D721Med (cell line): Measurements from ENCODE around the gene NDST4.

Experiments
- DNase-seq: peaks from one replicate; pipeline ENCODE4 v3.0.0; 2011; ENCODE audit warnings: low spot score; ENCODE audit not compliant: insufficient read length
- FAIRE-seq: peaks from 2 replicates; lab custom pipeline; 2011; peaks lifted over from hg19 to GRCh38; lab: Jason Lieb, UNC
- TF ChIP-seq, protein P1 (sequence below): IDR thresholded peaks from 2 replicates; pipeline ENCODE4 v1.5.1; 2012; ENCODE audit warnings: mild to moderate bottlenecking, control low read depth; ENCODE audit not compliant: insufficient read depth; ENCODE audit errors: missing control alignments

The NDST4 gene

DNA sequence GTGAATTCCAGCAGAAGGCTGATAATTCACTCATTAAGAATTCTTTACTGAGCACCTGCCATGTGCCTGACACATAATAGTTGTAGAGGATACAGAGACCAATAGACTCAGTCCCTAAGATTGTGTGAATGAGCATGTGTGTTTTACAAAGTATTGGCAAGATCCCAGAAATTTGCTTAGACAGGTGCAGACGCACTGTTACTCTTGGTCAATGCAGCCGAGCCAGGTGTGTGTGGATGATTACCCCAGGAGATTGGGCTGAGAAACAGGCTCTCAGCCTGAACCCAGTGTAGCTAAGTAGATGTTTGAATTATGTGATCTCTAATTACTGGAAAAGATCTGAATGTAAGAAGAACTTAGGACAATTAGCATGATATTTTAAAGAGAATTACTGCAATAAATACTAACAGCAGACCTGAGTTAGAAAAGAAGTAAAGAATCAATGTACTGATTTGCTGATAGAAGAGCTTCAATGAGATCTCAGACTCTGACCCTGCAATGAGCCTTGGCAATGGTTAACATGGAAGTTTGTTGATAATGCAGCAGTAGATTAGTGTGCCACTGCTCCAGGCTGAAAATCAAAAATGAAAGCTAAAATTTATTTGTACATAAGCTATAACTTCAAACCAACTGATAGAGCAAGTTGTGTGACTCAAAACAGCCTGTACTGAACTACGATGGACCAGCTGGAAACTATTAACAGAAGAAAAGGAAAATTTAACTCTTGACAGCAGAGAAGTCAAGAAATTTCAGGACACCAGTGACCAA lies 32.2 kb upstream of the NDST4 start:
- no peak for DNase-seq
- FAIRE-seq = no peak
- TF ChIP-seq, protein P1, sequence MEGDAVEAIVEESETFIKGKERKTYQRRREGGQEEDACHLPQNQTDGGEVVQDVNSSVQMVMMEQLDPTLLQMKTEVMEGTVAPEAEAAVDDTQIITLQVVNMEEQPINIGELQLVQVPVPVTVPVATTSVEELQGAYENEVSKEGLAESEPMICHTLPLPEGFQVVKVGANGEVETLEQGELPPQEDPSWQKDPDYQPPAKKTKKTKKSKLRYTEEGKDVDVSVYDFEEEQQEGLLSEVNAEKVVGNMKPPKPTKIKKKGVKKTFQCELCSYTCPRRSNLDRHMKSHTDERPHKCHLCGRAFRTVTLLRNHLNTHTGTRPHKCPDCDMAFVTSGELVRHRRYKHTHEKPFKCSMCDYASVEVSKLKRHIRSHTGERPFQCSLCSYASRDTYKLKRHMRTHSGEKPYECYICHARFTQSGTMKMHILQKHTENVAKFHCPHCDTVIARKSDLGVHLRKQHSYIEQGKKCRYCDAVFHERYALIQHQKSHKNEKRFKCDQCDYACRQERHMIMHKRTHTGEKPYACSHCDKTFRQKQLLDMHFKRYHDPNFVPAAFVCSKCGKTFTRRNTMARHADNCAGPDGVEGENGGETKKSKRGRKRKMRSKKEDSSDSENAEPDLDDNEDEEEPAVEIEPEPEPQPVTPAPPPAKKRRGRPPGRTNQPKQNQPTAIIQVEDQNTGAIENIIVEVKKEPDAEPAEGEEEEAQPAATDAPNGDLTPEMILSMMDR = no peak

DNA sequence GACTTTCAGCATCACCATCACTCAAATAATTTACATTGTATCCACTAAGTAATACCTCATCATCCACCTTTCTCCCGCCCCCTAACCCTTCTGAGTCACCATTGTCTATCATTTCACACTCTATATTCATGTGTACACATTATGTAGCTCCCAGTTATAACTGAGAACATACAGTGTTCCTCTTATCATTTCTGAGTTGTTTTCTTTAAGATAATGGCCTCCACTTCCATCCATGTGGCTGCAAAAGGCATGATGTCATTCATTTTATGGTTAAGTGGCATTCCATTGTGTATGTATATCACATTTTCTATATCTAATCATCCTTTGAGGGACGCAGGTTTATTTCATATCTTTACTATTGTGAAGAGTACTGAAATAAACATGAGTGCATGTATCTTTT lies 14.6 kb upstream of the NDST4 start:
- TF ChIP-seq, protein P1 = no peak
- FAIRE-seq (no peak), DNase-seq (no peak)

DNA sequence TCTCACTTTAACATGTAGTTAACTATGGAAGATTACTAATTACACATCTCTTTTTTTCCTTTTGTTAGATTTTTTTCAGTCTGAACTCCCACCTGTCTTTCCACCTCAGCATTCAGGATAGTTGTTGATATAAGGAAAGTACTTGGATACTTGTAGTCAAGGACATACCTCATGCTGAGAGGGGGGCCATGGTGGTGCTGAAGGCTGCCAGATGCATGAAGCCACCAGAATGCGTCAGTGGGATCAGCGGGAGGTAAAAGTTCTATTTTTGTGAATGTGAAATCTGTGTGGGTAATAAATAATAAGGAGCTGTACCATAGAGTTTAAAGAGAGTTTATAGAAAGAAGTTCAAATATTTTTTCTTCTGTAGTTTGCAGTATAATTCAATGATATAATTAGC lies 13.1 kb upstream of the NDST4 start:
- no peak for DNase-seq
- TF ChIP-seq, protein P1 = no peak
- FAIRE-seq = no peak

DNA sequence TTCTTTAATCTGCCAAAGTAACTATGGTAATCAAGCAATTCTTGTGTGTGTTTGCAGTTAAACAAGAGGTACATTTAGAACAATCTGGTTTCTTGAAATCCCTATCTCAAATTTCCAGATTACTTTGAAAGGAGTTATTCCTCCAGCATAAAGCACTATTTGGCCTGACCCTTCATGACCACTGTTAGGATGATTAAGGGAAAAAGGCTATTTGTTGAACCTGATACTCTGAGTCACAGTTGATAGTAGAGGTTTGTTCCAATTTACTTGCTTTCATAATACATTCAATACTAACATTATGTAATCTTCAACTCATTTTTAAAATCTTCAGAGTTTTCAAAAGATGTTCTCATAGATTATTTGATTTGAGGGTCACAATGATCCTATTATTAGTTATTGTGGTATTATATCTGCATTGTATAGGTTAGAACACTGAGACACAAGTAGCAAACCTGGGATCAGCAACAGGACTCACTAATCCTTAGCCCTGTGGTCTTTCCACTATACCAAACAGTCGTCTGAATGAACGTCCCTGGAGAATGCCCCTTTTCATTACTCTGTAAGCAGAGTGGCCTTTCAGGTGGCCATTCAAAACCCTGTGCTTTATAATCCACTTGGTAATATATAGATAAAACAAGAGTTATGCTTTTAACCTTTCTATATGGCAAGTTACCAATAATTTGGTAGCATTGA lies 8.1 kb upstream of the NDST4 start:
- DNase-seq (no peak), FAIRE-seq (peak; percentile 44)
- TF ChIP-seq, protein P1 = no peak

DNA sequence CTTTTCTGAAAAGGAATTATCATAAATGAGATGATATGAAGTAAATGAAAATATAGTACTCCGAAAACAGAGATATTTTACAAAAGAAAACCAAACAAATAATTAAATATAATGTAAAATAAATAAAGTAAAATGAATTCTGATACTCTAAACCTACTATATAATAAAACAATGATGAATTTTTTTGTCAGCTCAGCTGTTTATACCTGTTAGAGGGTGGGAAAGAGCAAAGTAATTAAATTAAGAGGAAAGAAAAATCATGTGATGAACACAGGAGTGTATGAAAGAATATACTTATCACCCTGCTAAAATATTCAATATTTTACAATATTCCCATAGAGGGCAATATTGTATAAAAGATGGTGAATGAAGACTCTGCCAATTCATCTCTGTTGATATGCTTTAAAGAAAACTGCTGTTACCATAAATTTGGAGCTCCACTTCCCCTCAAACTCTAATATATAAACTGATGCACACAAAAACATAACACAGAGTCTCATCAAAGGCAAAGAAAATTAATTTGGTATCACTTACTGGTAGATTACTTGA lies 6.5 kb upstream of the NDST4 start:
- TF ChIP-seq, protein P1 = peak; percentile 19
- DNase-seq = no peak
- no peak for FAIRE-seq

DNA sequence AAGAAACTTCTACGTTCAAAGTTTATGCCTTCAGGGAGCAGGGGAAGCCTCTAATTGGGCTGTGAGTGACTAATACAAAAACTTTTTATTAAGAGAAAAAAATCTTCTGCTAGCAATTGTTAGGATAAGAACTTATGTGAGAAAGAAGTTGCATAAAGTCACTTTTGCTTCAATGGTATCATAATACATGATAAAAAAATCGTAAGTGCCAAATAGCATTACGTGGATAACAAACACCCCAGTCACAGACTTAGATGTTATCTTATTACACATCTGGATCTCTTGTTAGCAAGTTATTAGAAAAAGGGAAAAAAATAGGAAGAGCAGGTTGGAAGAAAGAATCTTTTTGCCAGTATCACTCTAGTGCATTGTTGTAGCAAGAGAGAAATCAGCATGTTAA lies 4.2 kb upstream of the NDST4 start:
- TF ChIP-seq, protein P1 = no peak
- FAIRE-seq = no peak
- no peak for DNase-seq
